HepG2 (cell line): ENCODE measurements around the gene ATRAID. TPM values are rescaled to one million over a fixed set of nuclear protein-coding genes. Genes with fewer than 3 reads are reported as not detected.
A peak's percentile ranks its signal among the peaks of the same experiment; 100 is the strongest.

ENCODE experiments used
- ARNTL ChIP-seq: sonication (generic); formaldehyde crosslinking; IDR thresholded peaks from 2 replicates; pipeline ENCODE4 v1.4.0; 2020; ENCODE audit warnings: mild to moderate bottlenecking, missing genetic modification reagents
- CENPT ChIP-seq: sonication (generic); formaldehyde crosslinking; IDR thresholded peaks from 2 replicates; pipeline ENCODE4 v1.8.0; 2022; ENCODE audit warnings: low read depth, mild to moderate bottlenecking, moderate library complexity, missing genetic modification reagents
- CTCF ChIP-seq: sonication (generic); formaldehyde crosslinking; IDR thresholded peaks from 2 replicates; pipeline ENCODE4 v1.5.0; 2020; ENCODE audit warnings: mild to moderate bottlenecking, missing genetic modification reagents, moderate library complexity
- EEA1 ChIP-seq: sonication (generic); formaldehyde crosslinking; IDR thresholded peaks from 2 replicates; pipeline ENCODE4 v1.5.1; 2020; ENCODE audit warnings: mild to moderate bottlenecking, missing genetic modification reagents, borderline replicate concordance
- MED1 ChIP-seq: sonication (generic); formaldehyde crosslinking; IDR thresholded peaks from 2 replicates; pipeline ENCODE4 v1.4.0; 2020; ENCODE audit warnings: missing genetic modification reagents
- PITX1 ChIP-seq: sonication (generic); formaldehyde crosslinking; IDR thresholded peaks from 2 replicates; pipeline ENCODE4 v1.5.1; 2020; ENCODE audit warnings: mild to moderate bottlenecking, missing genetic modification reagents
- RFXAP ChIP-seq: sonication (generic); formaldehyde crosslinking; IDR thresholded peaks from 2 replicates; pipeline ENCODE4 v1.4.0; 2020; ENCODE audit warnings: missing genetic modification reagents, borderline replicate concordance
- SIN3B ChIP-seq: fragments of 150-350 bp; IDR thresholded peaks from 2 replicates; pipeline ENCODE4 v1.6.1; 2014; ENCODE audit warnings: low read length
- SNAPC5 ChIP-seq: sonication (generic); formaldehyde crosslinking; IDR thresholded peaks from 2 replicates; pipeline ENCODE4 v1.8.1; 2023; ENCODE audit warnings: mild to moderate bottlenecking, missing genetic modification reagents, borderline replicate concordance
- SP140L ChIP-seq: sonication (generic); formaldehyde crosslinking; IDR thresholded peaks from 2 replicates; pipeline ENCODE4 v1.4.0; 2020; ENCODE audit warnings: missing genetic modification reagents, borderline replicate concordance
- SP2 ChIP-seq: sonication (generic); formaldehyde crosslinking; IDR thresholded peaks from 2 replicates; pipeline ENCODE4 v1.5.1; 2020; ENCODE audit warnings: mild to moderate bottlenecking, missing genetic modification reagents
- TGIF2 ChIP-seq: IDR thresholded peaks from 2 replicates; pipeline ENCODE4 v1.6.1; 2016; ENCODE audit warnings: control low read depth, missing compliant biosample characterization
- YY1 ChIP-seq: IDR thresholded peaks from 2 replicates; pipeline ENCODE4 v1.6.1; 2011; ENCODE audit warnings: low read length, low read depth, moderate library complexity, mild to moderate bottlenecking; ENCODE audit not compliant: insufficient read depth, insufficient replicate concordance
- ZBTB42 ChIP-seq: sonication (generic); formaldehyde crosslinking; IDR thresholded peaks from 2 replicates; pipeline ENCODE4 v1.5.0; 2020; ENCODE audit warnings: mild to moderate bottlenecking, missing genetic modification reagents
- ZBTB43 ChIP-seq: sonication (generic); formaldehyde crosslinking; conservative IDR thresholded peaks from 2 replicates; pipeline ENCODE4 v1.4.0; 2020; ENCODE audit warnings: missing genetic modification reagents
- ZNF12 ChIP-seq: sonication (generic); formaldehyde crosslinking; IDR thresholded peaks from 2 replicates; pipeline ENCODE4 v1.5.0; 2020; ENCODE audit warnings: missing genetic modification reagents
- ZNF282 ChIP-seq: fragments of 450-650 bp; IDR thresholded peaks from 2 replicates; pipeline ENCODE4 v1.6.1; 2018; ENCODE audit not compliant: partially characterized antibody
- ZNF30 ChIP-seq: sonication (generic); formaldehyde crosslinking; IDR thresholded peaks from 2 replicates; pipeline ENCODE4 v1.5.0; 2020; ENCODE audit warnings: mild to moderate bottlenecking, missing genetic modification reagents
- ZNF34 ChIP-seq: sonication (generic); formaldehyde crosslinking; IDR thresholded peaks from 2 replicates; pipeline ENCODE4 v1.4.0; 2020; ENCODE audit warnings: mild to moderate bottlenecking, missing genetic modification reagents, borderline replicate concordance
- ZNF430 ChIP-seq: sonication (generic); formaldehyde crosslinking; IDR thresholded peaks from 2 replicates; pipeline ENCODE4 v1.9.0; 2021; ENCODE audit warnings: mild to moderate bottlenecking, missing genetic modification reagents
- ZNF543 ChIP-seq: sonication (generic); formaldehyde crosslinking; IDR thresholded peaks from 2 replicates; pipeline ENCODE4 v1.4.0; 2020; ENCODE audit warnings: mild to moderate bottlenecking, missing genetic modification reagents
- ZNF567 ChIP-seq: sonication (generic); formaldehyde crosslinking; IDR thresholded peaks from 2 replicates; pipeline ENCODE4 v1.8.1; 2023; ENCODE audit warnings: mild to moderate bottlenecking, missing genetic modification reagents, borderline replicate concordance
- ZNF577 ChIP-seq: sonication (generic); formaldehyde crosslinking; IDR thresholded peaks from 2 replicates; pipeline ENCODE4 v1.4.0; 2020; ENCODE audit warnings: mild to moderate bottlenecking, low read depth, missing genetic modification reagents, borderline replicate concordance
- ZNF614 ChIP-seq: IDR thresholded peaks from 2 replicates; pipeline ENCODE4 v1.6.1; 2018; ENCODE audit warnings: missing biosample characterization, missing genetic modification reagents, inconsistent platforms, borderline replicate concordance
- polyA plus RNA-seq, 8 experiments: library from polyadenylated mRNA; depleted of rRNA in 3 of 8; stranded (reverse) in 7 of 8; unstranded in 1 of 8; fragments of >200 nt; fragmentation: Illumina TruSeq in 4 of 8; extraction: Trizol in 4 of 8; gene quantifications; 2 replicates each; pipeline versions ENCODE4 v1.2.1 to v1.2.3, GENCODE V29; 2011 to 2016; ENCODE audit warnings: low read depth in 4 of 8, missing spikeins in 1 of 8, mixed read lengths in 1 of 8; ENCODE audit not compliant: insufficient read depth in 1 of 8
- total RNA-seq, 5 experiments: library from RNA; depleted of rRNA; stranded (reverse); fragments of >200 nt; fragmentation: Illumina TruSeq; extraction: Trizol; gene quantifications; 2 replicates each; pipeline ENCODE4 v1.2.3, GENCODE V29; 2016; ENCODE audit warnings: low read depth in 1 of 5

Gene ATRAID
- total and polyA plus RNA-seq, 2 of the 13 experiments (the other 11 are each of a cell fraction or from before 2014, with no cell fraction given), result 207 to 382 TPM

- TF ChIP-seq ZNF430 (CRISPR knock-in tag), result peak; percentile 7
- no peak; the same call in 1 of the 2 replicates for TF ChIP-seq RFXAP
- TF ChIP-seq ZNF282, result no peak
- no peak for TF ChIP-seq EEA1 (CRISPR knock-in tag)
- peak; percentile 83; the same call in 1 of the 2 replicates for TF ChIP-seq ZNF567 (CRISPR knock-in tag)
- TF ChIP-seq CENPT (CRISPR knock-in tag), result no peak
- TF ChIP-seq PITX1 (CRISPR knock-in tag), result peak; percentile 91
- TF ChIP-seq ZNF614 (CRISPR knock-in tag), result no peak; the same call in none of the 2 replicates
- no peak for TF ChIP-seq SP140L (CRISPR knock-in tag)
- peak; percentile 99 for TF ChIP-seq ARNTL
- no peak for TF ChIP-seq SNAPC5 (CRISPR knock-in tag)
- TF ChIP-seq ZNF34 (CRISPR knock-in tag), result no peak
- peak; percentile 38; the same call in 1 of the 2 replicates for TF ChIP-seq ZNF543 (CRISPR knock-in tag)
- TF ChIP-seq ZNF12, result peak; percentile 56; the same call in 1 of the 2 replicates
- peak; percentile 22 for TF ChIP-seq YY1
- TF ChIP-seq SIN3B, result no peak
- no peak for TF ChIP-seq CTCF
- peak; percentile 94 for TF ChIP-seq TGIF2 (CRISPR knock-in tag)
- TF ChIP-seq ZBTB43 (CRISPR knock-in tag), result peak; percentile 87; the same call in 1 of the 2 replicates
- no peak for TF ChIP-seq ZNF577
- peak; percentile 78; the same call in 1 of the 2 replicates for TF ChIP-seq ZBTB42 (CRISPR knock-in tag)
- no peak for TF ChIP-seq ZNF30
- no peak for TF ChIP-seq SP2 (CRISPR knock-in tag)
- peak; percentile 100 for TF ChIP-seq MED1 (CRISPR knock-in tag)
Measured at GRCh38 chr2:27177441-27178351, 34.1 kb upstream of the ATRAID start (continued).
